Chondrocyte (in vitro differentiated cells): ENCODE measurements around the gene LPCAT1. TPM values are rescaled to one million over a fixed set of nuclear protein-coding genes. Genes with fewer than 3 reads are reported as not detected.
A peak's percentile ranks its signal among the peaks of the same experiment; 100 is the strongest.

Experiments used
- DNase-seq: peaks from one replicate; pipeline ENCODE4 v3.0.0; 2021; ENCODE audit warnings: mixed read lengths, low spot score
- H3K27ac Mint-ChIP-seq: one replicate; pipeline ENCODE4 v1.8.0; 2021; ENCODE audit warnings: mild to moderate bottlenecking, moderate library complexity, mixed read lengths; ENCODE audit not compliant: unreplicated experiment
- H3K27me3 Mint-ChIP-seq: 2 replicates; pipeline ENCODE4 v1.8.0; 2021; ENCODE audit warnings: low read depth, mixed read lengths
- H3K36me3 Mint-ChIP-seq: 2 replicates; pipeline ENCODE4 v1.8.0; 2021; ENCODE audit warnings: low read depth, mixed read lengths
- H3K4me1 Mint-ChIP-seq: 2 replicates; pipeline ENCODE4 v1.8.0; 2021; ENCODE audit warnings: low read depth, mild to moderate bottlenecking, mixed read lengths
- H3K4me3 Mint-ChIP-seq: one replicate; pipeline ENCODE4 v1.8.0; 2021; ENCODE audit warnings: mild to moderate bottlenecking, moderate library complexity, mixed read lengths; ENCODE audit not compliant: unreplicated experiment
- H3K9me3 Mint-ChIP-seq: 2 replicates; pipeline ENCODE4 v1.8.0; 2021; ENCODE audit warnings: low read depth, mixed read lengths
- total RNA-seq: library from RNA; stranded (reverse); gene quantifications from 3 replicates; pipeline ENCODE4 v1.2.1, GENCODE V29; 2021
- TF ChIP-seq, protein P1 (sequence below): fragments of 200-600 bp; sonication (generic); IDR thresholded peaks from 2 replicates; pipeline ENCODE4 v1.5.0; 2021; ENCODE audit warnings: antibody characterized with exemption, mild to moderate bottlenecking, moderate library complexity

Gene LPCAT1
- total RNA-seq, 1 donor from 2014 or later, result 49.4 TPM

DNA sequence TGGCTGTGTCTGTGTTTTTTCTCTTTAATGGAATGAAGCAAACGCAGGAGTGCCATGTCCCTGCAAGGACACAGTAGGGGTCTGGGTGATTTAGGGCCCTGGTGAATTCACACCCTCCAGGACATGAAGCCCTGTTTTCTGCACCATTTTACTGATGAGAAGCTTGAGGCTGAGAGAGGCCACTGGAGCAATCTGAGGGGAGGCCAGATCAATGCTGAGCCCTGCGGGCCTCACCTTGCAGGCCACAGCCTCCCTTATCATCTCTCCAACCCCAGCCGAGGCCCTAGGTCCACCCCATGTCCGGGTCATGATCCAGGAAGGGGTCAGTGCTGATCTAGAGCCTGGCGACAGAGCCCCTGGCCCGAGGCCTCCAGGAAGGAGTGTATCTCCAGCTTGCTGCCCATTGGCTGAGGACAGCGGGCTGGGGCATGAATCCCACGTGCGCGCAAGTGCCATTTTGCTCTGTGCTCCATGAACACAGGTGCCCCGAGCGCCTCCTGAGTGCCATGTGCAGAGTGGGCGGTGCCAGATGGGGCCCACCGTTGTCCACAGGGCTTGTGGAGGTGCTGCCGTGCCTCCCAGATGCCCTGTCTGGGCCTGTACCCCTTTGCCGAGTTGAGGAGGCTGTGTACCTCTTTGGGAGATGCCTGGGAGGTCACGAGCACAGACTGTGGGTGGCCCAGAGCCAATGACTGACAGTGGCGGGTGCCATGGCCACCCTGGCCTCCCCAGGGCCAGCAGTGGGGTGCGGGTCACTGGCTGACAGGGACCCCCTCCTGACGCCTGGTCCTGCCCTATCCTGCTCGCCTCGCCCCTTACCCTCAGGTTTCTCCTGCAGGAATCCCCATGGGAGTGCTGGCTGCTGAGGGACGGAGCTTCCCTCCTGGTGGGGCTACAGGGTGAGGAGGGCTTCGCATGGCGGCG is 32.3 kb upstream of the LPCAT1 start:
- H3K4me1 Mint-ChIP-seq, result peaks cover 34% of the 10 kb centered on the region

DNA sequence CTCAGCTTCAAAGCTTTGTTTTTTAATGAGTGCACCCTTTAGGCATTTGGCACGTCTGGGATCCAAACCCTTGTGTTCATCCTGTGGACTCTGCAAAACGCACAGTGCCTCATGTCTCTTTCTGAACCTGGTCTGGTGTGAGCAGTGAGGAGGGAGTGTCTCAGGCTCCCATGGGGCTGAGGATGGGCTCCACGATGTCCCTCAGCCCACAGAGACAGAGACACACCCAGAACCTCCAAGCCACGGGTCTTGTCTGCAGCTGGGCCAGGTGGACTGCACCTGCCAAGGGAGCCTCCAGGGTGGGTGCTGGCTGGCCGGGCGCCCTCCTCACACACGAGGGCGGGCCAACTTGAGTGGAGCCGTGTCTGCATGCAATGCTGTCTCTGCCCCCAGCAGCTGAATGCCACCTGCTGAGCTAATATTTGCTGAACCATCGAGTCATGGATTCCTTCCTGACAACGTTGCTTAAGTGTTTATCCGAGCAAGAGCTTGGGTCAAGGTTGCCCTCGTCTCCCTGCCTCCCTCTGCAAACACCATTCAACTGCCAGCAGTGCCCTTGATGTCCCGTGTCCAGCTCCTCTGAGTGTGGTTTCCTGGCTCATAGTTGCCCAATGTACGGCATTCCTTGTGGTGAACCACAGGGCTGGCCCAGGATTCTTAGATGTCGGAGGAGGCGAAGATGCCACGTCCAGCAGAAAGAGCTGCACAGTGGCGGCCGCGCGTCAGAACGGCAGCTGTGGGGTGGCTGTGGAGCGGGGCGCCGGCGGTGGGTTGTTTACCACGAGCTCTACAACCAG is 31.4 kb upstream of the LPCAT1 start:
- Mint-ChIP-seq H3K27ac (peak overlapping the region; percentile 76), H3K9me3 (no peaks in the 10 kb centered on the region), H3K4me1 (peaks cover 34% of the 10 kb centered on the region), H3K36me3 (no peaks in the 10 kb centered on the region), H3K4me3 (no peak overlapping the region), H3K27me3 (peaks cover 41% of the 10 kb centered on the region)
- TF ChIP-seq, protein P1, sequence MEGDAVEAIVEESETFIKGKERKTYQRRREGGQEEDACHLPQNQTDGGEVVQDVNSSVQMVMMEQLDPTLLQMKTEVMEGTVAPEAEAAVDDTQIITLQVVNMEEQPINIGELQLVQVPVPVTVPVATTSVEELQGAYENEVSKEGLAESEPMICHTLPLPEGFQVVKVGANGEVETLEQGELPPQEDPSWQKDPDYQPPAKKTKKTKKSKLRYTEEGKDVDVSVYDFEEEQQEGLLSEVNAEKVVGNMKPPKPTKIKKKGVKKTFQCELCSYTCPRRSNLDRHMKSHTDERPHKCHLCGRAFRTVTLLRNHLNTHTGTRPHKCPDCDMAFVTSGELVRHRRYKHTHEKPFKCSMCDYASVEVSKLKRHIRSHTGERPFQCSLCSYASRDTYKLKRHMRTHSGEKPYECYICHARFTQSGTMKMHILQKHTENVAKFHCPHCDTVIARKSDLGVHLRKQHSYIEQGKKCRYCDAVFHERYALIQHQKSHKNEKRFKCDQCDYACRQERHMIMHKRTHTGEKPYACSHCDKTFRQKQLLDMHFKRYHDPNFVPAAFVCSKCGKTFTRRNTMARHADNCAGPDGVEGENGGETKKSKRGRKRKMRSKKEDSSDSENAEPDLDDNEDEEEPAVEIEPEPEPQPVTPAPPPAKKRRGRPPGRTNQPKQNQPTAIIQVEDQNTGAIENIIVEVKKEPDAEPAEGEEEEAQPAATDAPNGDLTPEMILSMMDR, result peak; percentile 8
- no peak for DNase-seq

More for the DNA sequence above, 32.3 kb upstream of the LPCAT1 start:
- H3K4me3 Mint-ChIP-seq, result no peak overlapping the region
- peak overlapping the region; percentile 76 for H3K27ac Mint-ChIP-seq
- TF ChIP-seq, protein P1, result no peak
- DNase-seq, result no peak
- no peaks in the 10 kb centered on the region for H3K36me3 Mint-ChIP-seq
- H3K9me3 Mint-ChIP-seq, result no peaks in the 10 kb centered on the region
- peaks cover 42% of the 10 kb centered on the region for H3K27me3 Mint-ChIP-seq

DNA sequence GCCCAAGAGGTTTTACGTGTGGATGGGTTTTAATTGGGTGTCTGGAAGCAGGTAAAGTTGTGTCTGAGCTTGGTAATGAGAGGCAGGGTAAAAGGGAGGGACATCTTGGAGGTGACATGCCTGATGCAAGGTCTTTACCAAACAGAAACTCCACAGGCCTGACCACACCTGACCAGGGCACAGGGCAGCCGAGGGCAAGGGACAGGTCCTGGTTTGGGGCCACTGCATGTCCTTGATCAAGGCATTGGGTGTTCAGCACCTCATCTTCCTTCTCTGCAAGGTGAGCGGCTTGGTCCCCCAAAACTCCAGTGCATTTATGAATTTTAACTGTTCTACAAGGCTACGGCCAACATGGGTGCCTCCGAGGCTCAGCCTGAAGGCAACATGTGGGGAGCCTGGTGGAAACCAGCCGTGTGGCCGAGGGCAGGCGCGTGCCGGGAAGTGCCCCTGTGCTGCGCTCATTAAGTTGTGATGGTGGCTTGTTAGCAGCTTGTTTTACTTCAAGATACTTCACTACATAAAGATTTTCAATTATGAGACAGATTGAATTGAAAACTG is 30.7 kb upstream of the LPCAT1 start:
- no peak overlapping the region for H3K27ac Mint-ChIP-seq

DNA sequence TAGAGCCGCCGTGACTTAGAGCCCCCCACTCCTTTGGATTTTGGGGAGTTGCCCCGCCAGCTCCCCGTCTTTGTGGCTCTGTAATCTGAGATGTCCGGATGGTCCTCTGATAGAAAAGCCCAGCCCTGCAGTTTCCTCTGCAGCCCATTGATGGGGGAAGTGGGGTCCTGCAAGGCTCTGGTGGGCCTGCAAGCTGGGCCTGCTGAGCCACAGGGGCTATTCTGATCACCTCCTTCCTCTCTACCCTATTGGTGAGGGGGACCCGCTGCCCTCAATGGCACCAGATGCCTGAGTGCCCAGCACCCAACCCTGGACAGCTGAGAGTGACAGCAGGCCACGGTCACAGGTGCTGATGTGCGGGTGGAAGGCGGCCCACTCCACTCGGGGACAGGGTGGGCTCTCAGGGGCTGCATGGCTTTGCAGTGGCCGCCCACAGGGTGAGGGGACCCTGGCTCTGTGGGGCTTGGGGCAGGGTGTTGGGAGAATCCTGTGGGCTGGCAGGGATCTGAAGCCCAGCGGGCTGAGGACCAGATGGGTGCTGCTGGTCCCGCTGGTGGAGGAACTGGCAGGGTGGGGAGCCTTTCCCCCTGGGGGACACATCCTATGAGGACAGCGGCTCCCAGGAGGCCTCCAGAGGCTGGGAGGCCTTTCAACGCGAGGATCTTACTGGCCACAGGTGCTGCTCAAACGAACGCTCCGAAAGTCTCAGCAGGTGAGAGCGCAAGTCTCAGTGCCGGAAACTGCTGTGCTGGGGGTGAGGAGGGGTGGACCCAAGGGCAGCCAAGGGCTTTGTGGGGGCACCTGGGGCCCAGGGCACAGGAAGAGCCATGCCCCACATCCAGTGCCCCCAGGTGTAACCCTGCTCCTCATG is 30.0 kb upstream of the LPCAT1 start:
- no peaks in the 10 kb centered on the region for H3K36me3 Mint-ChIP-seq
- H3K9me3 Mint-ChIP-seq, result no peaks in the 10 kb centered on the region
- no peak overlapping the region for H3K4me3 Mint-ChIP-seq
- no peak overlapping the region for H3K27ac Mint-ChIP-seq
- DNase-seq, result no peak
- peaks cover 34% of the 10 kb centered on the region for H3K4me1 Mint-ChIP-seq
- TF ChIP-seq, protein P1, result no peak
- peaks cover 39% of the 10 kb centered on the region for H3K27me3 Mint-ChIP-seq

More for the DNA sequence above, 30.7 kb upstream of the LPCAT1 start:
- H3K4me3 Mint-ChIP-seq, result no peak overlapping the region
- H3K36me3 Mint-ChIP-seq, result no peaks in the 10 kb centered on the region
- peaks cover 40% of the 10 kb centered on the region for H3K27me3 Mint-ChIP-seq
- DNase-seq, result no peak
- no peaks in the 10 kb centered on the region for H3K9me3 Mint-ChIP-seq
- H3K4me1 Mint-ChIP-seq, result peaks cover 34% of the 10 kb centered on the region
- TF ChIP-seq, protein P1, result no peak
